Neural progenitor cell (in vitro differentiated cells): ENCODE measurements around the gene CAPG. TPM values are rescaled to one million over a fixed set of nuclear protein-coding genes. Genes with fewer than 3 reads are reported as not detected.
A peak's percentile ranks its signal among the peaks of the same experiment; 100 is the strongest.

Source experiments
- DNase-seq: peaks from one replicate; pipeline ENCODE4 v3.0.0-alpha.2; 2016; ENCODE audit warnings: low spot score
- H2AFZ ChIP-seq: fragments of 200-600 bp; sonication (generic); replicated peaks from 2 replicates; pipeline ENCODE4 v1.6.1; 2016; ENCODE audit warnings: antibody characterized with exemption
- H3F3A ChIP-seq: fragments of 200-600 bp; sonication (generic); 2 replicates; pipeline ENCODE4 v1.6.1; 2016; ENCODE audit warnings: antibody characterized with exemption, low read depth
- H3K27ac ChIP-seq: fragments of 200-600 bp; sonication (generic); 2 replicates; pipeline ENCODE4 v1.5.1; 2016; ENCODE audit warnings: mild to moderate bottlenecking
- H3K27me3 ChIP-seq: fragments of 200-600 bp; sonication (generic); 2 replicates; pipeline ENCODE4 v1.6.1; 2016; ENCODE audit warnings: mild to moderate bottlenecking, moderate library complexity
- H3K36me3 ChIP-seq: fragments of 200-600 bp; sonication (generic); 2 replicates; pipeline ENCODE4 v1.5.1; 2016
- H3K4me1 ChIP-seq: fragments of 200-600 bp; sonication (generic); 2 replicates; pipeline ENCODE4 v1.6.1; 2016; ENCODE audit warnings: mixed run types
- H3K4me2 ChIP-seq: fragments of 200-600 bp; sonication (generic); 2 replicates; pipeline ENCODE4 v1.6.1; 2016
- H3K4me3 ChIP-seq: fragments of 200-600 bp; sonication (generic); 2 replicates; pipeline ENCODE4 v1.5.1; 2016
- H3K79me2 ChIP-seq: fragments of 200-600 bp; sonication (generic); 2 replicates; pipeline ENCODE4 v1.6.1; 2016; ENCODE audit warnings: low read depth
- H3K9ac ChIP-seq: fragments of 200-600 bp; sonication (generic); 2 replicates; pipeline ENCODE4 v1.6.1; 2016
- H3K9me3 ChIP-seq: fragments of 200-600 bp; sonication (generic); 2 replicates; pipeline ENCODE4 v1.5.1; 2016; ENCODE audit warnings: low read depth
- H4K20me1 ChIP-seq: fragments of 200-600 bp; sonication (generic); 2 replicates; pipeline ENCODE4 v1.6.1; 2016; ENCODE audit warnings: low read depth
- H3K27ac Mint-ChIP-seq: 3 replicates; pipeline ENCODE4 v1.8.0; 2021; ENCODE audit warnings: mixed read lengths
- H3K27me3 Mint-ChIP-seq: 2 replicates; pipeline ENCODE4 v1.8.0; 2022; ENCODE audit warnings: low read depth, mild to moderate bottlenecking, inconsistent platforms, moderate library complexity, mixed read lengths; ENCODE audit not compliant: insufficient read depth
- H3K36me3 Mint-ChIP-seq: 3 replicates; pipeline ENCODE4 v1.8.0; 2021; ENCODE audit warnings: mixed read lengths
- H3K4me1 Mint-ChIP-seq: 3 replicates; pipeline ENCODE4 v1.8.0; 2021; ENCODE audit warnings: mixed read lengths
- H3K4me3 Mint-ChIP-seq: 3 replicates; pipeline ENCODE4 v1.8.0; 2021; ENCODE audit warnings: mild to moderate bottlenecking, moderate library complexity, mixed read lengths
- H3K9me3 Mint-ChIP-seq: 3 replicates; pipeline ENCODE4 v1.8.0; 2020; ENCODE audit warnings: mixed read lengths
- CTCF ChIP-seq: fragments of 200-600 bp; sonication (generic); IDR thresholded peaks from 2 replicates; pipeline ENCODE4 v1.5.1; 2017; ENCODE audit warnings: antibody characterized with exemption, mild to moderate bottlenecking
- EZH2 ChIP-seq: fragments of 200-600 bp; sonication (generic); IDR thresholded peaks from 2 replicates; pipeline ENCODE4 v1.6.1; 2017; ENCODE audit warnings: antibody characterized with exemption, mild to moderate bottlenecking, moderate library complexity
- EZH2phosphoT487 ChIP-seq: fragments of 200-600 bp; sonication (generic); IDR thresholded peaks from 2 replicates; pipeline ENCODE4 v1.6.1; 2017; ENCODE audit warnings: antibody characterized with exemption
- total RNA-seq: library from RNA; depleted of rRNA; stranded (reverse); fragments of >200 nt; gene quantifications from 2 replicates; pipeline ENCODE4 v1.2.3, GENCODE V29; 2015; ENCODE audit warnings: low replicate concordance

CAPG gene
- total RNA-seq, 1 donor from 2014 or later, result 23.9 TPM

GRCh38 chr2:85445316-85446295, 35.4 kb upstream of the CAPG start:
- no peaks in the 10 kb centered on the region for H3K36me3 ChIP-seq
- no peaks in the 10 kb centered on the region for H3K4me1 ChIP-seq
- no peak overlapping the region for H3K27ac ChIP-seq
- Mint-ChIP-seq H3K4me3 (no peak overlapping the region), H3K4me1 (no peaks in the 10 kb centered on the region), H3K27me3 (peaks cover 4% of the 10 kb centered on the region), H3K9me3 (no peaks in the 10 kb centered on the region), H3K36me3 (no peaks in the 10 kb centered on the region), H3K27ac (no peak overlapping the region)
- H3F3A ChIP-seq, result no peaks in the 10 kb centered on the region
- no peaks in the 10 kb centered on the region for H3K27me3 ChIP-seq
- H4K20me1 ChIP-seq, result no peaks in the 10 kb centered on the region
- H3K9ac ChIP-seq, result no peak overlapping the region
- H3K79me2 ChIP-seq, result no peaks in the 10 kb centered on the region
- H3K9me3 ChIP-seq, result no peaks in the 10 kb centered on the region
- no peak overlapping the region for H2AFZ ChIP-seq
- no peak for TF ChIP-seq CTCF
- no peak for TF ChIP-seq EZH2phosphoT487
- TF ChIP-seq EZH2, result no peak
- no peak overlapping the region for H3K4me3 ChIP-seq
- DNase-seq, result no peak
- no peak overlapping the region for H3K4me2 ChIP-seq

GRCh38 chr2:85444629-85445172, 34.5 kb upstream of the CAPG start:
- Histone ChIP-seq H3K4me3 (no peak overlapping the region), H3K9ac (no peak overlapping the region), H3K36me3 (no peaks in the 10 kb centered on the region), H3K27me3 (no peaks in the 10 kb centered on the region), H3K9me3 (no peaks in the 10 kb centered on the region), H3K27ac (no peak overlapping the region), H3K4me2 (no peak overlapping the region), H2AFZ (no peak overlapping the region), H4K20me1 (no peaks in the 10 kb centered on the region), H3K4me1 (no peaks in the 10 kb centered on the region), H3F3A (no peaks in the 10 kb centered on the region), H3K79me2 (no peaks in the 10 kb centered on the region)
- TF ChIP-seq EZH2phosphoT487 (no peak), EZH2 (no peak), CTCF (no peak)
- Mint-ChIP-seq H3K36me3 (no peaks in the 10 kb centered on the region), H3K27ac (no peak overlapping the region), H3K9me3 (no peaks in the 10 kb centered on the region), H3K27me3 (peaks cover 4% of the 10 kb centered on the region), H3K4me1 (no peaks in the 10 kb centered on the region), H3K4me3 (peak overlapping the region; percentile 35)
- no peak for DNase-seq

GRCh38 chr2:85441864-85442263, 31.7 kb upstream of the CAPG start:
- Histone ChIP-seq H3K4me3 (no peak overlapping the region), H3K27ac (no peak overlapping the region), H3K4me2 (no peak overlapping the region), H3K36me3 (no peaks in the 10 kb centered on the region), H4K20me1 (no peaks in the 10 kb centered on the region), H3K27me3 (peaks cover 7% of the 10 kb centered on the region), H3K79me2 (no peaks in the 10 kb centered on the region), H3K9me3 (no peaks in the 10 kb centered on the region), H3K9ac (no peak overlapping the region), H3F3A (peaks cover 16% of the 10 kb centered on the region), H3K4me1 (peaks cover 11% of the 10 kb centered on the region), H2AFZ (no peak overlapping the region)
- DNase-seq, result no peak
- Mint-ChIP-seq H3K36me3 (no peaks in the 10 kb centered on the region), H3K4me3 (no peak overlapping the region), H3K27me3 (peaks cover 9% of the 10 kb centered on the region), H3K27ac (peak overlapping the region; percentile 60), H3K9me3 (no peaks in the 10 kb centered on the region), H3K4me1 (peaks cover 18% of the 10 kb centered on the region)
- TF ChIP-seq EZH2 (no peak), EZH2phosphoT487 (no peak), CTCF (no peak)
